Activated CD4-positive, alpha-beta T cell treated with anti-CD3 and anti-CD28 coated beads, Interleukin-10, Interleukin-2, amounts not matched to agents 100 ng/mL and 50 ng/mL, durations not matched to agents 16 hours and 8 hours (primary cell): ENCODE measurements around the gene GTSF1L.
A peak's percentile ranks its signal among the peaks of the same experiment; 100 is the strongest.
"Not testable (repeated sequence)": the region's sequence is repeated elsewhere in the genome, so short reads cannot be mapped to it uniquely, and the experiment has no call there.

Experiments used
- DNase-seq: peaks from one replicate; pipeline ENCODE4 v3.0.0-alpha.2; 2020

Gene GTSF1L

GRCh38 chr20:43726811-43727338 lies at the start of gene GTSF1L:
TSS of gene GTSF1L (minus strand) at chr20:43727002. CDS start at chr20:43726694, 308 bp downstream.
- DNase-seq, result no peak

- DNase-seq, result no peak
These were observed 48.0 kb upstream of the GTSF1L start for GRCh38 chr20:43774754-43775153.

- no peak for DNase-seq
These were observed 44.8 kb upstream of the GTSF1L start for GRCh38 chr20:43771503-43772190.

- no peak for DNase-seq
These were observed 43.5 kb upstream of the GTSF1L start for GRCh38 chr20:43770342-43770741.

- no peak for DNase-seq
These were observed 41.1 kb upstream of the GTSF1L start for GRCh38 chr20:43767686-43768474.

GRCh38 chr20:43766917-43767316 lies 40.1 kb upstream of the GTSF1L start:
- no peak for DNase-seq

- no peak for DNase-seq
These were observed 39.6 kb upstream of the GTSF1L start for GRCh38 chr20:43766385-43766784.

- no peak for DNase-seq
These were observed 39.1 kb upstream of the GTSF1L start for GRCh38 chr20:43765916-43766315.

- DNase-seq, result no peak
These were observed 36.1 kb upstream of the GTSF1L start for GRCh38 chr20:43762911-43763310.

- no peak for DNase-seq
These were observed 34.9 kb upstream of the GTSF1L start for GRCh38 chr20:43761386-43762340.

- DNase-seq, result not testable (repeated sequence)
These were observed 31.1 kb upstream of the GTSF1L start for GRCh38 chr20:43757888-43758287.

- no peak for DNase-seq
These were observed 29.0 kb upstream of the GTSF1L start for GRCh38 chr20:43755851-43756250.

- DNase-seq, result no peak
These were observed 28.6 kb upstream of the GTSF1L start for GRCh38 chr20:43755390-43755789.

- peak; percentile 90 for DNase-seq
These were observed 25.9 kb upstream of the GTSF1L start for GRCh38 chr20:43752561-43753301.

GRCh38 chr20:43752051-43752360 lies 25.2 kb upstream of the GTSF1L start:
- no peak for DNase-seq

- peak; percentile 96 for DNase-seq
These were observed 24.6 kb upstream of the GTSF1L start for GRCh38 chr20:43751167-43752050.

- peak; percentile 81 for DNase-seq
These were observed 24.0 kb upstream of the GTSF1L start for GRCh38 chr20:43750774-43751166.

GRCh38 chr20:43749734-43750294 lies 23.0 kb upstream of the GTSF1L start:
- DNase-seq, result peak; percentile 89

- no peak for DNase-seq
These were observed 21.5 kb upstream of the GTSF1L start for GRCh38 chr20:43748274-43748673.

GRCh38 chr20:43746344-43747137 lies 19.7 kb upstream of the GTSF1L start:
- no peak for DNase-seq
